Activated T-helper 2 cell treated with anti-CD3 and anti-CD28 coated beads, Interferon-gamma antibody, Interleukin-2, Interleukin-4, amounts not matched to agents 10 μg/mL and 5 μg/mL and 100 μg/mL, durations not matched to agents 14 hours and 24 hours and 36 hours (primary cell): ENCODE measurements around the gene SAPCD2. TPM values are rescaled to one million over a fixed set of nuclear protein-coding genes. Genes with fewer than 3 reads are reported as not detected.

Experiments used
- DNase-seq: peaks from one replicate; pipeline ENCODE4 v3.0.0; 2021; ENCODE audit warnings: low spot score
- H3K27ac Mint-ChIP-seq: one replicate; pipeline ENCODE4 v1.8.0; 2021; ENCODE audit warnings: mixed read lengths
- H3K27me3 Mint-ChIP-seq: one replicate; pipeline ENCODE4 v1.8.0; 2021; ENCODE audit warnings: low read depth, mixed read lengths
- H3K36me3 Mint-ChIP-seq: one replicate; pipeline ENCODE4 v1.8.0; 2021; ENCODE audit warnings: low read depth, mixed read lengths
- H3K4me1 Mint-ChIP-seq: one replicate; pipeline ENCODE4 v1.8.0; 2021; ENCODE audit warnings: low read depth, mixed read lengths
- H3K4me3 Mint-ChIP-seq: one replicate; pipeline ENCODE4 v1.8.0; 2021; ENCODE audit warnings: low read depth, mild to moderate bottlenecking, moderate library complexity, mixed read lengths
- H3K9me3 Mint-ChIP-seq: one replicate; pipeline ENCODE4 v1.8.0; 2021; ENCODE audit warnings: mixed read lengths
- intact Hi-C: fragments of 100-400 bp; cut with micrococcal nuclease; formaldehyde crosslinking; loops from one replicate; pipeline ENCODE4 v1.15.1; 2023
- total RNA-seq: library from RNA; stranded (reverse); gene quantifications from 2 replicates; pipeline ENCODE4 v1.2.3, GENCODE V29; 2022

The SAPCD2 gene
- total RNA-seq, 1 donor from 2014 or later, result 26.5 TPM

- no peaks in the 10 kb centered on the region for H3K36me3 Mint-ChIP-seq
- H3K4me1 Mint-ChIP-seq, result peaks cover 11% of the 10 kb centered on the region
- no peak overlapping the region for H3K4me3 Mint-ChIP-seq
- no peak overlapping the region for H3K27ac Mint-ChIP-seq
- intact Hi-C loops, result no loop called here
- DNase-seq, result no peak
- no peaks in the 10 kb centered on the region for H3K9me3 Mint-ChIP-seq
- H3K27me3 Mint-ChIP-seq, result no peaks in the 10 kb centered on the region
These were observed 3.6 kb upstream of the SAPCD2 start for GRCh38 chr9:137073992-137074399.

GRCh38 chr9:137071282-137071681 lies 925 bp upstream of the SAPCD2 start:
- Mint-ChIP-seq H3K36me3 (no peaks in the 10 kb centered on the region), H3K4me1 (peaks cover 18% of the 10 kb centered on the region)

GRCh38 chr9:137070906-137071275 lies 534 bp upstream of the SAPCD2 start:
- Mint-ChIP-seq H3K4me1 (peaks cover 18% of the 10 kb centered on the region), H3K27ac (peak overlapping the region; percentile 72), H3K36me3 (no peaks in the 10 kb centered on the region), H3K27me3 (no peaks in the 10 kb centered on the region), H3K4me3 (peak overlapping the region; percentile 83), H3K9me3 (no peaks in the 10 kb centered on the region)
- no peak for DNase-seq
- intact Hi-C loops, result loop anchor here (1.0 kb wide), 2 partner anchors 15 to 25 kb away; partner anchors contain the start of genes MAN1B1 and NPDC1

More at GRCh38 chr9:137071282-137071681, 925 bp upstream of the SAPCD2 start:
- no peak for DNase-seq
- Mint-ChIP-seq H3K4me3 (peak overlapping the region; percentile 83), H3K27ac (peak overlapping the region; percentile 72), H3K9me3 (no peaks in the 10 kb centered on the region), H3K27me3 (no peaks in the 10 kb centered on the region)
- intact Hi-C loops, result no loop called here

- Mint-ChIP-seq H3K4me1 (peaks cover 18% of the 10 kb centered on the region), H3K4me3 (peak overlapping the region; percentile 70), H3K36me3 (no peaks in the 10 kb centered on the region), H3K27ac (no peak overlapping the region), H3K27me3 (no peaks in the 10 kb centered on the region), H3K9me3 (no peaks in the 10 kb centered on the region)
- intact Hi-C loops, result loop anchor here (1.0 kb wide), 2 partner anchors 17 to 23 kb away; partner anchors contain the start of genes MAN1B1 and NPDC1
- no peak for DNase-seq
These were observed 757 bp downstream of the SAPCD2 start for GRCh38 chr9:137069508-137070091.

- DNase-seq, result no peak
- peak overlapping the region; percentile 70 for H3K4me3 Mint-ChIP-seq
- no peaks in the 10 kb centered on the region for H3K9me3 Mint-ChIP-seq
- intact Hi-C loops, result no loop called here
- no peak overlapping the region for H3K27ac Mint-ChIP-seq
- H3K27me3 Mint-ChIP-seq, result no peaks in the 10 kb centered on the region
- H3K4me1 Mint-ChIP-seq, result peaks cover 20% of the 10 kb centered on the region
- H3K36me3 Mint-ChIP-seq, result peaks cover 4% of the 10 kb centered on the region
These were observed 1.5 kb downstream of the SAPCD2 start for GRCh38 chr9:137068539-137069507.

GRCh38 chr9:137067860-137068538 lies 2.4 kb downstream of the SAPCD2 start:
- peak; percentile 86 for DNase-seq
- Mint-ChIP-seq H3K4me1 (peaks cover 20% of the 10 kb centered on the region), H3K27ac (peak overlapping the region; percentile 50), H3K9me3 (no peaks in the 10 kb centered on the region), H3K27me3 (no peaks in the 10 kb centered on the region), H3K4me3 (peak overlapping the region; percentile 65), H3K36me3 (peaks cover 4% of the 10 kb centered on the region)
- intact Hi-C loops, result no loop called here

- DNase-seq, result no peak
- Mint-ChIP-seq H3K4me3 (no peak overlapping the region), H3K27me3 (no peaks in the 10 kb centered on the region), H3K36me3 (peaks cover 4% of the 10 kb centered on the region), H3K4me1 (peaks cover 15% of the 10 kb centered on the region), H3K27ac (no peak overlapping the region), H3K9me3 (no peaks in the 10 kb centered on the region)
- intact Hi-C loops, result no loop called here
These were observed 4.1 kb downstream of the SAPCD2 start for GRCh38 chr9:137066096-137066861.

- H3K4me1 Mint-ChIP-seq, result peaks cover 10% of the 10 kb centered on the region
- no peaks in the 10 kb centered on the region for H3K27me3 Mint-ChIP-seq
- peaks cover 4% of the 10 kb centered on the region for H3K36me3 Mint-ChIP-seq
- intact Hi-C loops, result no loop called here
- no peak for DNase-seq
- no peaks in the 10 kb centered on the region for H3K9me3 Mint-ChIP-seq
- no peak overlapping the region for H3K27ac Mint-ChIP-seq
- H3K4me3 Mint-ChIP-seq, result no peak overlapping the region
These were observed 4.9 kb downstream of the SAPCD2 start for GRCh38 chr9:137065336-137065967.

GRCh38 chr9:137064880-137065164 lies 5.5 kb downstream of the SAPCD2 start:
- no peaks in the 10 kb centered on the region for H3K27me3 Mint-ChIP-seq
- intact Hi-C loops, result loop anchor here (1.0 kb wide), 1 partner anchor 19 kb away; the partner anchor contains the start of gene NPDC1
- H3K4me1 Mint-ChIP-seq, result peaks cover 10% of the 10 kb centered on the region
- no peaks in the 10 kb centered on the region for H3K9me3 Mint-ChIP-seq
- H3K36me3 Mint-ChIP-seq, result peaks cover 4% of the 10 kb centered on the region
- no peak for DNase-seq
- no peak overlapping the region for H3K27ac Mint-ChIP-seq
- H3K4me3 Mint-ChIP-seq, result no peak overlapping the region

- no peak overlapping the region for H3K27ac Mint-ChIP-seq
- H3K4me1 Mint-ChIP-seq, result peaks cover 10% of the 10 kb centered on the region
- intact Hi-C loops, result loop anchor here (1.0 kb wide), 1 partner anchor 18 kb away; the partner anchor contains the start of gene NPDC1
- peak; percentile 43 for DNase-seq
- peaks cover 4% of the 10 kb centered on the region for H3K36me3 Mint-ChIP-seq
- no peaks in the 10 kb centered on the region for H3K9me3 Mint-ChIP-seq
- no peaks in the 10 kb centered on the region for H3K27me3 Mint-ChIP-seq
- H3K4me3 Mint-ChIP-seq, result no peak overlapping the region
These were observed 6.1 kb downstream of the SAPCD2 start for GRCh38 chr9:137064027-137064879.

- H3K4me3 Mint-ChIP-seq, result no peak overlapping the region
- peaks cover 4% of the 10 kb centered on the region for H3K36me3 Mint-ChIP-seq
- H3K27me3 Mint-ChIP-seq, result no peaks in the 10 kb centered on the region
- intact Hi-C loops, result loop anchor here (1.0 kb wide), 1 partner anchor 17 kb away; the partner anchor contains the start of gene NPDC1
- H3K4me1 Mint-ChIP-seq, result peaks cover 9% of the 10 kb centered on the region
- no peak overlapping the region for H3K27ac Mint-ChIP-seq
- H3K9me3 Mint-ChIP-seq, result no peaks in the 10 kb centered on the region
- no peak for DNase-seq
These were observed 6.9 kb downstream of the SAPCD2 start for GRCh38 chr9:137063311-137064026.
